ENCODE data around the gene CEACAM19.

The CEACAM19 gene

GRCh38 chr19:44681992-44682790, 10.9 kb downstream of the CEACAM19 start:
- no peak for TF ChIP-seq GATA2 (IDR thresholded peaks at IDR 0.05; ENCODE audit: low read depth, low read length)
- TF ChIP-seq GATA3 (IDR thresholded peaks at IDR 0.05; ENCODE audit: low read depth, low read length): no peak

- TF ChIP-seq GATA2 (IDR thresholded peaks at IDR 0.05; ENCODE audit: low read depth, low read length) (no peak), GATA3 (IDR thresholded peaks at IDR 0.05; ENCODE audit: low read depth, low read length) (no peak)
These were observed 11.5 kb downstream of the CEACAM19 start for GRCh38 chr19:44682807-44683206.

- TF ChIP-seq GATA2 (IDR thresholded peaks at IDR 0.05; ENCODE audit: low read depth, low read length) (no peak), GATA3 (IDR thresholded peaks at IDR 0.05; ENCODE audit: low read depth, low read length) (no peak)
These were observed 12.3 kb downstream of the CEACAM19 start for GRCh38 chr19:44683434-44684210.

GRCh38 chr19:44684892-44685863, 13.9 kb downstream of the CEACAM19 start:
- no peak for TF ChIP-seq GATA3 (IDR thresholded peaks at IDR 0.05; ENCODE audit: low read depth, low read length)
- TF ChIP-seq GATA2 (IDR thresholded peaks at IDR 0.05; ENCODE audit: low read depth, low read length): no peak

- TF ChIP-seq GATA2 (IDR thresholded peaks at IDR 0.05; ENCODE audit: low read depth, low read length) (no peak), GATA3 (IDR thresholded peaks at IDR 0.05; ENCODE audit: low read depth, low read length) (no peak)
These were observed 14.6 kb downstream of the CEACAM19 start for GRCh38 chr19:44685877-44686276.

- TF ChIP-seq GATA3 (IDR thresholded peaks at IDR 0.05; ENCODE audit: low read depth, low read length) (no peak), GATA2 (IDR thresholded peaks at IDR 0.05; ENCODE audit: low read depth, low read length) (no peak)
These were observed 15.6 kb downstream of the CEACAM19 start for GRCh38 chr19:44686896-44687295.

- TF ChIP-seq GATA3 (IDR thresholded peaks at IDR 0.05; ENCODE audit: low read depth, low read length): no peak
- TF ChIP-seq GATA2 (IDR thresholded peaks at IDR 0.05; ENCODE audit: low read depth, low read length): no peak
These were observed 16.6 kb downstream of the CEACAM19 start for GRCh38 chr19:44687888-44688287.

- TF ChIP-seq GATA2 (IDR thresholded peaks at IDR 0.05; ENCODE audit: low read depth, low read length): no peak
- TF ChIP-seq GATA3 (IDR thresholded peaks at IDR 0.05; ENCODE audit: low read depth, low read length): no peak
These were observed 18.2 kb downstream of the CEACAM19 start for GRCh38 chr19:44689290-44690130.

- TF ChIP-seq GATA3 (IDR thresholded peaks at IDR 0.05; ENCODE audit: low read depth, low read length) (no peak), GATA2 (IDR thresholded peaks at IDR 0.05; ENCODE audit: low read depth, low read length) (no peak)
These were observed 18.8 kb downstream of the CEACAM19 start for GRCh38 chr19:44690131-44690440.

GRCh38 chr19:44692379-44692721, 21.1 kb downstream of the CEACAM19 start:
- no peak for TF ChIP-seq GATA3 (IDR thresholded peaks at IDR 0.05; ENCODE audit: low read depth, low read length)

GRCh38 chr19:44694184-44694579, 22.9 kb downstream of the CEACAM19 start:
- TF ChIP-seq GATA2 (IDR thresholded peaks at IDR 0.05; ENCODE audit: low read depth, low read length): no peak
- no peak for TF ChIP-seq GATA3 (IDR thresholded peaks at IDR 0.05; ENCODE audit: low read depth, low read length)

- TF ChIP-seq GATA3 (IDR thresholded peaks at IDR 0.05; ENCODE audit: low read depth, low read length): no peak
- no peak for TF ChIP-seq GATA2 (IDR thresholded peaks at IDR 0.05; ENCODE audit: low read depth, low read length)
These were observed 25.8 kb downstream of the CEACAM19 start for GRCh38 chr19:44696939-44697669.

GRCh38 chr19:44697670-44698034, 26.4 kb downstream of the CEACAM19 start:
- no peak for TF ChIP-seq GATA3 (IDR thresholded peaks at IDR 0.05; ENCODE audit: low read depth, low read length)

All from SH-SY5Y (cell line).